MV-4-11 (cell line): Measurements from ENCODE around the gene NAV2.

ENCODE experiments used
- DNase-seq: peaks from one replicate; lab custom pipeline; 2025; lab: John Stamatoyannopoulos, UW

The NAV2 gene

DNA sequence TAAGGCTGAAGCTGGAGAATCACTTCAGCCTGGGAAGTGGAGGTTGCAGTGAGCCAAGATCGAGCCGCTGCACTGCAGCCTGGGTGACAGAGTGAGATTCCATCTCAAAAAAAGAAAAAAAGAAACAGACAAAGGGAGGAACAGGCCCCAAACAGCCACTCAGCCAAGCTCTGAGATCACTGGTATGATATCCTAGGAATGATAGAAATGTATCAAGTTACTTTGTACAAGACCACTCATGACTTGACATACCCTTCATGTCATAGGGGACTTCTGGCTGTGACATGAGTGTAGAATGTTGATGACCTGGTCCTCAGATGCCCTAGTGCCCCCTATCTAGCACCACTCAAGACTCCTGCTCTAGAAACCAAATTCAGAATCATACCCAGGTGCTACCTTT lies 216.5 kb downstream of the NAV2 start:
- DNase-seq: no peak

DNA sequence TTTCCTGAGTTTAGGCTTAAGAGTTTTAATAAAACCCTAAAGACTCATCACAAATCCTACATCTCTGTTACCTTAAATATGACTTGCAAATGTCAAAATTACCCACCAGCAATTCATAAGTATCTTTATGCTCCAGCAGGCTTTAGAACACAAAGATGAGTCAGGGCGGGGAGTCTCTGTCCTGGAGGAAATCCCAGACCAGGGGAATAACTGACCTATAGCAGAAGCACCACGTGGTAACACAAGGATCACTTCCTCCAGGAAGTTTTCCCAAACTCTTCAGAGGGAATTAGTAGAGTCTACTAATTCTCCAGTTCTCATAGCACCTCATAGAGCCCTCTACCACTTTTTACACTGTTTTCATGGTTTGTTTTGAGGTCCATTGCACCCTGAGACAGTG lies 217.0 kb downstream of the NAV2 start:
- DNase-seq: no peak

DNA sequence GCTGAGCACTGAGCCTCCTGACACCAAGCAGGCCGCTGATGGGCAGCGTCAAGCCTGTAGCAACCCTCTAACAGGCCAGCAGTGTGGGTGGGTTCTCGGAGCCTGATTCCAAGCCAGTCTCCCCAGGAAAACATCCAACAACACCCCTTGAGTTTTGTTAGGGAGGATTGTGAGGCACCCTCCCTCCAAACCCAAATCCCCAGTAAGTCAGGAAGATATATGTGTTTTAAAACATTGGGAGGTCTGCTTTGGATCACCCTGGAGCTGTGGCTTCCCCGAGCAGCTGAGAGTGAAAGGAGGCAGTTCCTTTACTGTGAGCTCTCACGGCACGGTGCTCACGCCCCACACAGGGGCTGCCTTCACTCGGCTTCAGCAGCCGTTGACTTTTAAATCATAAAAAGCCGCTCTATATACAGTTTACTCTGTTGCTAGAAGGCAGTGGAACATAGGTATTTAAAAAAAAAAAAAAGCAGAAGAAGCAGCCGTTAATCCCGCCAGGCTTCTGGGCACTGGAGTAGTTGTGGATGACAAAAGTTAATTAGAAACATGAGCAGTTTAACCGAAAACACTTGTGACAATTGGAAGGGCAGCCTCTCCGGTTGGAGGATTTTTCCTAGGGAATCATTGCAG lies 218.6 kb downstream of the NAV2 start:
- DNase-seq: no peak

DNA sequence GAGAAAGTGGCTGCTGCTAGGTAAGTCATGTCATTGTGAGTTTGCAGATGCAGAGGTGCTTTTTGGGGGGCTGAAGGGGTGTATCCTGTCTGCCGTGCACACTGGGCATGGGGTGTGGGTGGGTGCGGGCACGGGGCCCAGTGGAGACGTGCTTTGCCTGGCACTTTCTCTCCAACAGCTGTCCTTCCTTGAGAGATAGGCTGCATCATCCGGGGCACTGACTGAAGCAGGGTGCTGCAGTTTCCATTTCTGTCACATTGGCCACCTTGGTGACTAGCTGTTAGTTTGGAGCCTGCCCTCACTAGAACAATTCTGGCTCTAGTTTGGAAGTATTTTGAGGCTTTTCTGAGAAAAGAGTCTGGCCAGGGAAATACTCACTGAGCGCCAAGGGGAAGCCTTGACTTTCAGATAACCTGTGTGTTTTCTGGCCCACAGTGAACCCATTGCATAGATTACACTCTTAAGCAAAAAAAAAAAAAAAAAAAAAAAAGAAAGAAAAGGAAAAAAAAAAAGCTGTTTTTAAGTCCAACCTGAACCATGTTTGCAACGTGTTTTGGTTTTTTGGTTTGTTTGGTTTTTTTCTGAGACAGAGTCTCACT lies 219.2 kb downstream of the NAV2 start:
- no peak for DNase-seq

DNA sequence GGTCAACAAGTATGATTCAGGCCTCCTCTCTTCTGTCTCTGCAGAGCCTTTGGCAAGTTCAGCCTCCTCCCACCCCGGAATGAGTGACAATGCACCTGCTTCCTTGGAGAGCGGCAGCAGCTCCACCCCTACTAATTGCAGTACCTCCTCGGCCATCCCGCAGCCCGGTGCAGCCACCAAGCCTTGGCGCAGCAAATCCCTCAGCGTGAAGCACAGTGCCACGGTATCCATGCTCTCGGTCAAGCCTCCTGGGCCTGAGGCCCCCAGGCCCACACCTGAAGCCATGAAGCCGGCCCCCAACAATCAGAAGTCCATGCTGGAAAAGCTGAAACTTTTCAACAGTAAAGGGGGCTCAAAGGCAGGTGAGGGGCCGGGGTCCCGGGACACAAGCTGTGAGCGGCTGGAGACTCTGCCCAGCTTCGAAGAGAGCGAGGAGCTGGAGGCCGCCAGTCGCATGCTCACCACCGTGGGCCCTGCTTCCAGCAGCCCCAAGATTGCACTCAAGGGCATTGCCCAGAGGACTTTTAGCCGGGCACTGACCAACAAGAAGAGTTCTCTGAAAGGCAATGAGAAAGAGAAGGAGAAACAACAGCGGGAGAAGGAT lies 220.6 kb downstream of the NAV2 start:
- DNase-seq: no peak

DNA sequence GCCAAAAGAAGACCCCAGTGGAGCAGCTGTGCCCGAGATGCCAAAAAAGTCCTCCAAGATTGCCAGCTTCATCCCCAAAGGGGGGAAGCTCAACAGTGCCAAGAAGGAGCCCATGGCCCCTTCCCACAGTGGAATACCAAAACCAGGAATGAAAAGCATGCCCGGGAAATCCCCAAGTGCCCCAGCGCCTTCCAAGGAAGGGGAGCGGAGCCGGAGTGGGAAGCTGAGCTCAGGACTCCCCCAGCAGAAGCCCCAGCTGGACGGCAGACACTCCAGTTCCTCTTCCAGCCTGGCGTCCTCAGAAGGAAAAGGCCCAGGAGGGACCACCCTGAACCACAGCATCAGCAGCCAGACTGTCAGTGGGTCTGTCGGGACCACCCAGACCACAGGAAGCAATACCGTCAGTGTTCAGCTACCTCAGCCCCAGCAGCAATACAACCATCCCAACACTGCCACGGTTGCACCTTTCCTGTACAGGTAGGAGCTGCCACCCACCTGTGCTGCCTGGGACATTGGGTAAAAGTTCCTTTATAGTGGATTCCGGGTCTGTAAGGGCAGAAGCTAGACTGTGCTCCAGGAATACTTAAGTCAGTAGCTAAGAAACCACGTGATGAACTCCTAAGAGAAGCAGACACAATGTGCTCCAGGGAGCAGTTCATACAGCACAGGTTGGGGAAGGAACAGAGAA lies 221.3 kb downstream of the NAV2 start:
- no peak for DNase-seq

DNA sequence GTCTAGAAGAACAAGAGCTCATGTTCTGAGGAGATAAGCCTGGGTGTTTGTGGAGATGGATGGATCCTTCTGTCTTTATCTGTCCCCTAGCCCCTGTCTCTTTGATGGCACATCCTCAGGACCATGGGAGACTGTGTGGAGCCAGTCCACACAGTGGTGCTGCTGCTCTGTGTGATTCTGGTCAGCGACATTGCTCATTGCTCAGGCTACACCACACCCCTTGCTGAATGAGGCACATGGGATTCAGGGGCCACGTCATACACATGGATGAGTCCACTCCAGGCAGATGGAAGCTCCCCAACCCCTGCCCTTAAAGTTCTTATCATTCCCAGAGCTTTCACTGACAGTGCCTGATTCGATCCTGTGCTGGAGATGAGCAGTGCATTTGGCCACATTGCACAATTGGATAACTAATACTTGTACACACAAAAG lies 222.2 kb downstream of the NAV2 start:
- no peak for DNase-seq

DNA sequence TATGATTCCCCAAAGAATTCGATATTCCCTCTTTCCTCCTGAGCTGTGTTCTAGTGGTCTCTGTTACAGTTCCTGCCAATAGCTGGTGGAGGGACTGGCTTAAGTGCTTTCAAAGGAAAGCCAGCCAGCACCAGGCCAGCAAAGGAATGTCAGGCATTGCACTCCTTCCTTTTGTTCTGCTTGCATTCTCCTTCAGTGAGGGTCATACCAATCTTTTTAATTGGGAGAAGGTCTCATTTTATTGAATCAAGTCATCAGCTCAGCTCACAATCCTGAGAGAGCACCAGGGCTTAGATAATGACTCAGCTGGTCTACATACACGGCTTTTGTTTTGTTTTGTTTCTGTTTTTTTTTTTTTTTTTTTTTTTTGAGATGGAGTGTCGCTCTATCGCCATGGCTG lies 222.9 kb downstream of the NAV2 start:
- no peak for DNase-seq

DNA sequence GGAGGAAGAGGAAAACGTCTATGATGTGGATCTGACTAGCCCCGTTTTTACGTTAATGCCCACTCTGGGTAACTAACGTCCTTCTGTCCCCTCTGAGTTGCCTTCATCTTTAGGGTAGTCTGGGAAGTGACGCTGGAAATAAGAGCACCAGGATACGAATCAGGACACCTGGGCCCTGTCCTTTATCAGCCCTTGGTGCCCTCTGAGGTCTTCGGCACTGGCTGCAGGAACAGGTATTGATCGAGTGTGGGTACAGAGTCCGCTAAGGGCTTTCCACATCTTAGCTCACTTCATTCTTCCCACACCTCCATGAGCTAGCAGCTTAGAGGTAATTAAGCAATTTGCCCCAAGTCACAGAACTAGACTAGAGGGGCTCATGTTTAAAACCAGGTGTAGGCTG lies 223.8 kb downstream of the NAV2 start:
- no peak for DNase-seq

DNA sequence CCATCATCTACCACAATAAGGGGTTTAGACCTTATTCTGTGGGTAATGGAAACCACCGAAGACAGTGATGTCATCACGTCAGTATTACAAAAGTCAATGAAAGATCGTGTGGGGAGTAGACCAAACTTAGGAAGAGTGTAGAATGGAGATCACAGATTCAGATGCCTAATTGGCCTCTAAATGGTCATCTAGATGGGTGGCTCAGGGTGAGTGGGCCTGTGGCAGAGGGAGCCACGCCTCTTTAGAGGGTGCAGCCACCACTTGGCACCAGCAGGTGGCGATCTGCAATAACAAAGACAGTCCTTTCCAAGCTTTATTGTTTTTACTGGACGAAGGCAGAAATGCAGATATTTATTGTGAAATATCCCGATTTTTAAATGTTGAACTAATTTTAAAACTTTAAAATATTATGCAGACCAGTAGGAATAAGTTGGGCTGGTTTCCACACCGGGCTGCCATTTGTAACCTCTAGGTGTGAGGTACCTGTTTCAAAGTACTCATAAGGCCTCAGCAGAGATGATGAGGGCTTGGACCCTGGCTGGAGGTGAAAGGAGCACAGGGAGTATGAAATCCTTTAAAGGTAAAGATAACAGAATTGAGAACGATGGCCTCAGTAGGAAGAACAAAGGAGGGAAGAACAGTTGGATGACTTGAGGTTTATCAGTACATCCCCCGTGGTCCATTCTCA lies 225.7 kb downstream of the NAV2 start:
- DNase-seq: peak; percentile 17

DNA sequence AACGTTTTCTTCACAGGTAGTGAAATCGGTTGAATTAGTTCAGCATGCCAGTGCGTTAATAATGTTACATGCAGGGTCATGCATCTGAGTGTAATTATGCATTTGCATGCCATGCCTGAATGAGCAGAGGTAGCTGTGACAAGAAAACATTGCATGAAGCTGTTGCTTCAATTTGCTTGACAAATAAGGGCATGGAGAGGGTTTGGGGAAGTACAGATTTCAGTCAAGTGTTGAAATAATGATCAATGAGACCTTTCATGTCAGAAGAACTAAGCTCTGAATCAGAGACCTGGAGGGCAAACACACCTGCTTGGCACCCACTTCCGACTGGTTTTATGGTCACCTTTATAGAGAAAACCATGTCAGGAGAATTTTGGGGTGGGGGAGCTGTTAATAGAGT lies 226.2 kb downstream of the NAV2 start:
- no peak for DNase-seq

DNA sequence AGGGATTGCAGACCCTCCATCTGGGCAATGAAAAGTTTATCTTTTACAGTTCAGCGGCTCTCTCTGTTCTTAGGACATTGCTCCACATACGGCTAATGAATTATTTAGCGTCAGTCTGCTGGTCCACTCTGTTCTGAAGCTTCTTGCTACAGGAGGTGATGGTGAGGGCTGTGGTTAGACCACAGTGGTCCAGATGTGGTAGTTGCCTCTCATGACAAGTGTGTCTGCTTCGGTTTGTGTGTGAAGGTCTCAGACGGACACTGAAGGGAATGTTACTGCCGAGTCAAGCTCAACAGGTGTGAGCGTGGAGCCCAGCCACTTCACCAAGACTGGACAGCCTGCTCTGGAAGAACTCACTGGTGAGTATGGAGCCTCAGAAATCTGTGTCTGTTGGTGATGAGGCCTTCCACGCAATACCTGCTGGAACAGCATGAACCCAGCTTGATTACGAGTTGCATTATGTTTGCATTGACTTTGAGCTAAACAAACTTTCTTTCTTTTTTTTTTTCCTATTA lies 226.8 kb downstream of the NAV2 start:
- no peak for DNase-seq

DNA sequence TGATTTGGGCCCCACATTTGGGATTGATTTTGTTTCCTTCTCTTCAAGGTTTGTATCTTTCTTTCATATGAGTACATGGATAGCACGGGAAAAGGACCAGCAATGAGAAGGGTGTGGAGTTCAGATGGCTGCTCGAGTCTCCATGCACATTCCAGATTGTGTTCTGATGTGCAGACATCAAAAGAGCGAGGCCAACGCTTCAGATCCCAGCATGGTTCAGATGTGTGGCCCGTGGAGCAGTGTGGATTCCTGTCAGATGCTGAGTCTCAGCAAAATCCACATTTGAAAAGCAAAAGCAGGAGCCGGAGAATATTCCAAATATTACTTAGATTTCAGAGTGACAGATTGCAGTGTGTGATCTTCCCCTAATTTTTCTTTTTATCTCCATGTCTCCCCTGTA lies 228.2 kb downstream of the NAV2 start:
- DNase-seq: no peak

DNA sequence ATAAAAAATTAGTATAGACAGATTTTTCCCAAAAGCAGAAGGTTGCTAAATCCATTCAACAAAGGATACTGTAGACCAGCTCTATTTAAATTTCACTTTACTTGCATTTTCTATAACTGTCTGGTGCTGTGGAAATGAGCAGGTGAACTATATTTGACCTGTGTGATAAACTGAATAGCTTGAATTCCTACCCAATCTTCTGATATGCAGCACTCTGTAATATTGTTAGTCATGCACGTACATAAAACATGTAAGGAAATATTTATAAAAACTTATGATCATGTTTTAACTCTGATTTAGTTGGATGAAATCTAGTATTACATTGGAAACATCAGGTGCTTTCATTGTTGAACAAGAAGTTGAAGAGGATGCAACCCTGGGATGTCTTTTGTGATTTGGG lies 234.0 kb downstream of the NAV2 start:
- DNase-seq: no peak

DNA sequence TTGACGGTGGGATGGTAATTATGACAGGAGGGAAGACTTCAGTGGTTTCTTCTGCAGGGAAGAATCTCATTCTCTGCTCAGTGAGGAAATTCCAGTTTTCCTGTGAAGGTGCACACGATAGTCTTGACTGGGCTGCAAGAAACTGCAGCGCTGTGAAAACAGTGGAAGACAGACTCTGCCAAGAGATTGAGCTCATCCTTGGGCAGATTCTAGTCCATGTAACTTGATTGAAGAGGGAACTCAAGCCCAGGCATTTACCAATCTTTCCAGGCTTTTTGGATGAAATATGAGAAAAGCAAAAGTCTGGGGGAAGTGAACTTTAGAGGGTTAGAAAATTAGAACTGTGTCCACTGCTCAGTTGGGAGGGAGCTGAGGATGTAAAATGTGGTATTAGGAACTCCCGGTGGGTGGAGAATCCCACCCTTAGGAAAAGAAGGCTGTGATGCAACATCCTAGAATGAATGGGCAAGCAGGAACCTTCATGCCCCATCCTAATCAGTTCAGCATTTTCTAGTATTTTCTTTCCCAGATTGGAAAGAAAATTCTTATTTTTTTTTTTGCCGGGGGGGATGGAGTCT lies 235.0 kb downstream of the NAV2 start:
- DNase-seq: no peak

DNA sequence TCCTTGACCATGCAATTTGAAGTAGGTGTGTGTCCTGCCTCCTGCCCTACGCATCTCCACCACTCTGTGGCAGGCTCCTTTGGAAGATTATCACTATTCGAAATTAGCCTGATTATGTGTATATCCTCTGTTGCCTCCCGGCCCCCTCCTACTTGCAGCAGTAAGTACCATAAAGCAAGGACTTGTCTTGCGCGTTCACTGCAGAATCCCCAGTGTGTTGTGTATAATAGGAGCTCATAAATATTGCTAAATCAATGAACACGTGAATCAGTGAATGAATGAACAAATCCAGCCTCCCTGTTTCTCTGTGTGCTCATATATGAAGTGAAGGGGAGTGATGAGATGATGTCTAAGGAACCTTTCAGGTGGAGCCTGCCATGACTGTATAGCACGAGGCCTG lies 237.0 kb downstream of the NAV2 start:
- DNase-seq: no peak

DNA sequence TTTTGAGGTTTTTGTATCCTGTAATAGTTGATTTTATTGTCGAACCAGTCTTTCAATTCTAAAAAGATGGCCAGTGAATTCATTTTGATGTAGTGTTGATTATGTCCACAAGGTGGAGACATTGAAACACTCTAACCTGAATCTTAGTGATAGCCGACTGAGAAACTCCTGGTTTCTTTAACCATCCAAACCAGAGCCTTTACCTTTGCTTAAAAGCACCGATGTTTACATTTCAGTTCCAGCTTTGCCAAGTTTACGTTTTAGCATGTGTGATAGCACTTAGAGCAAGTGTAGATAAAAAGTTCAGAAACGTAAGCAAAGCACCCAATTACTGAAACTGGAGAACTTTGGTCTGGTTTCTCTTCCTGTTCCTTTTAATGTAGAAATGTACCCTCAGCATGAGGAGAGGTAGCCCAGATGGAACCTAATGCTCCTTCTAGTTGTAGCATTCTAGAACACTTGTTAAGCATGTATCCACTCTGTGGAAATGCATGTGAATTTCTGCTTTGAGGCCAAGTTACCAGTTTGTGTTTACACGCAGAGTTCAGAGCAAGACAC lies 239.0 kb downstream of the NAV2 start:
- DNase-seq: peak; percentile 69

DNA sequence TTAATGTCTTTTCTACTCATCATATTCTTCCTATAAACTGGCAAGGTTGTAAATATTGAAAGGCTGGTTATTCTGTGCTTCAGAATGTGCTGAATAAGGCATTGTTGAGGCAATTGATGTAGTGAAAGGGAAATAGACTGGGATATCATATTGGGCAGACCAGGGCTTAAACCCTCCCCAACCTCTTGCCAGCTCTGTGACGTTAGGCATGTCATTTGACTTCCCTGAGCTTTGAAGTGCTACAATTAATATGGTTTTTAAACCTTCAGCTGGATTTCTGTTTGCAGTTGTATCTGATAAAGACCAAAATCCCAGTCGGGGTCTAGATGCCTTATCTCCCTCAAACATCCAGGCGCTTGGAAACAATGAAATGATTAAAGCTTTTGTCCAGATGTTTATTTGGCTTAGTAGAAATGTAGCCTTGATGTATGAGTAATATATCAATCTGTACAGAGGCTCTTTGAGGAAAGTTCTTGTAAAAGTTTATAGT lies 239.5 kb downstream of the NAV2 start:
- DNase-seq: no peak

DNA sequence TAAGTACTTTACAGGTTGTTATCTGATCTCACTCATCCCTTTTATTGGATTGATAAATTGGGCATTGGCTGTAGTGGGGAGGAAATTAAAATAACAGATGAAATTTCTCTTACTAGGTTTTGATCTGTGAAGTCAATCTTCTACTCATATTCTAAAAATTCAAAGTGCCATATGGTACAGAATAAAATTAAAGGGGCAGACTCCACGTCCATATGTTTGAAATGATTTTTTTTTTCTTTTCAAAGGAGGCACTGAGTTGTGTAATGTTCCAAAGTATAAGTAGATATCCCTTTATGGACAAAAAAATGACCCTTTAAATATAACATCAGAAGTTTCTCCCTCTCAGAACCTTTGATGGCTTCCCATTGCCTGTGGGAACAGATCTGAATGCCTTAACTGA lies 240.3 kb downstream of the NAV2 start:
- no peak for DNase-seq

DNA sequence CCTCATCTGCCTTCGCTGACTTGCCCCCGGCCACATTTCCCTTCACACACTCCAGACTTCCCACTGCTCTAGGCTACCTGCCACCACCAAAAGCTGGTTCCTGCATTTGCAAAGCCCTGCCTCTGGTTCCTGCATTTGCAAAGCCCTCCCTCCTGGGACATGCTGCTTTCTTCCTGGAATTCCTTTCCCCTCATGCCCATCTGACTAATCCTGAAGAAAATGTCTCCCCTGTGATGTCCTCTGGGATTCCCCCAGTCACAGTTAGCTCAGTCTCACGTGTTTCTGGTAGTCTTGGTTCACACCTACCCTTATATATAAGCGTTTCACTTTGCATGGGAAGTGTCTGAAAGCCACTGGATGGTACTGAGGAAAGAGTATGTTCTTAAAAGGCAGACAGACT lies 240.7 kb downstream of the NAV2 start:
- DNase-seq: no peak

DNA sequence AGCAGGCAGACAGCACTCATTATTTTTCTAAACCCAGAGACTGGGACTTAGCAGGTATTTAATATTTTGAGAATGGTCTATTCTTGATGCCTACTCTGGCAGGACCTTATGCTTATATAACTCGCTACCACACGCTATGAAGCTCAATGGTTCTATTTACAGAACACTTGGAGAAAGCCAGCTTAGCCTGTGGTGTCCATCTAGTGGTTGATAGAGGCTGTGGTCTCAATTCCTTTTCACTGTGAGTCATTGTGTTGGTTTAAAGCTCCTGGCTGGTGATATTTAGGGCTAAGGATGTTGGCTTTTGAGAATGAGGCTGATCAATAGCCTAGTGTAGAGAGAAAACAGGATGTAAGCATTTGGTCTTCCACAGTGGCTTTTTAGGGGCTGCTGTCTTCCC lies 241.3 kb downstream of the NAV2 start:
- peak; percentile 90 for DNase-seq

DNA sequence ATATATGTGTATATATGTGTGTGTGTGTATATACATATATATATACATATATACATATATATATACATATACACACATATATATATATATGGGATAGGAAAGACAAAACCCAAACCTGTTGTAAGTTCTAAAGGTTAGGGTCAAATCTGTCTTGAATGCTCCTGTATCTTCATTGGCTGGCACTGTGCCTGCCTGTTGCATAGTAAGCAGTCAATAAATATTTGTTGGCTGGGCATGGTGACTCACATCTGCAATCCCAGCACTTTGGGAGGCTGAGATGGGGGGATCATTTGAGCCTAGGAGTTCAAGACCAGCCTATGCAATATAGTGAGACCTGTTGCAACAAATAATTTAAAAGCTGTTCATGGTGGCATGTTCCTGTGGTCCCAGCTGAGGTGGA lies 242.3 kb downstream of the NAV2 start:
- DNase-seq: no peak
